Endodermal cell (in vitro differentiated cells): ENCODE results near the gene SEC24D. TPM values are rescaled to one million over a fixed set of nuclear protein-coding genes. Genes with fewer than 3 reads are reported as not detected.

Experiments used
- DNase-seq: peaks from one replicate; pipeline ENCODE4 v3.0.0-alpha.2; 2017
- H3K27ac ChIP-seq: 2 replicates; pipeline ENCODE4 v1.5.1; 2013; ENCODE audit warnings: mild to moderate bottlenecking, low read depth, low read length, moderate library complexity
- H3K27me3 ChIP-seq: 2 replicates; pipeline ENCODE4 v1.6.1; 2013; ENCODE audit warnings: mild to moderate bottlenecking, low read length, moderate library complexity; ENCODE audit not compliant: insufficient read depth, control insufficient read depth, poor library complexity, severe bottlenecking
- H3K36me3 ChIP-seq: 2 replicates; pipeline ENCODE4 v1.7.0; 2013; ENCODE audit warnings: mild to moderate bottlenecking, low read length, moderate library complexity; ENCODE audit not compliant: control insufficient read depth, insufficient read depth
- H3K4me1 ChIP-seq: one replicate; pipeline ENCODE4 v1.7.0; 2013; ENCODE audit warnings: low read length; ENCODE audit not compliant: control insufficient read depth, insufficient read depth
- H3K4me3 ChIP-seq: 2 replicates; pipeline ENCODE4 v1.5.1; 2013; ENCODE audit warnings: mild to moderate bottlenecking, low read length, moderate library complexity
- H3K9ac ChIP-seq: 2 replicates; pipeline ENCODE4 v1.6.1; 2013; ENCODE audit warnings: mild to moderate bottlenecking, low read length, moderate library complexity; ENCODE audit not compliant: poor library complexity, severe bottlenecking; ENCODE audit errors: extremely low read depth
- H3K9me3 ChIP-seq: 2 replicates; pipeline ENCODE4 v1.6.1; 2013; ENCODE audit warnings: mild to moderate bottlenecking, low read length, moderate library complexity; ENCODE audit not compliant: control insufficient read depth
- H3K27ac Mint-ChIP-seq: 2 replicates; pipeline ENCODE4 v1.8.0; 2020; ENCODE audit warnings: mixed read lengths
- H3K27me3 Mint-ChIP-seq: 2 replicates; pipeline ENCODE4 v1.8.0; 2021; ENCODE audit warnings: mild to moderate bottlenecking, mixed read lengths; ENCODE audit not compliant: insufficient read depth
- H3K36me3 Mint-ChIP-seq: 2 replicates; pipeline ENCODE4 v1.8.0; 2020; ENCODE audit warnings: low read depth, mixed read lengths
- H3K4me1 Mint-ChIP-seq: 2 replicates; pipeline ENCODE4 v1.8.0; 2020; ENCODE audit warnings: mixed read lengths
- H3K4me3 Mint-ChIP-seq: 2 replicates; pipeline ENCODE4 v1.8.0; 2020; ENCODE audit warnings: mild to moderate bottlenecking, moderate library complexity, mixed read lengths
- H3K9me3 Mint-ChIP-seq: 2 replicates; pipeline ENCODE4 v1.8.0; 2020; ENCODE audit warnings: mild to moderate bottlenecking, mixed read lengths
- CTCF ChIP-seq: fragments of 200-600 bp; sonication (generic); conservative IDR thresholded peaks from 2 replicates; pipeline ENCODE4 v1.5.0; 2021; ENCODE audit warnings: antibody characterized with exemption, mild to moderate bottlenecking
- WGBS, 2 experiments: methylation state at CpG; one replicate each; pipeline versions ENCODE4 v1.1.5 to v1.1.7; 2013; ENCODE audit warnings: missing lambda C conversion rate in 2 of 2, mixed read lengths in 1 of 2; ENCODE audit not compliant: insufficient coverage in 1 of 2, insufficient read length in 1 of 2; 5-methylcytosine and 5-hydroxymethylcytosine counted together
- total RNA-seq, 2 donors: library from RNA; stranded (reverse); fragmentation: NEBNext Ultra II Directional in 1 of 2; extraction: Animal tissue kit (Norgen Biotek cat#: 25700) in 1 of 2; gene quantifications; 2 replicates in 1 of 2; 3 replicates in 1 of 2; pipeline ENCODE4 v1.2.1, GENCODE V29; 2021

The SEC24D gene
- total RNA-seq, 2 donors from 2014 or later: 40.4 to 42.8 TPM

- Mint-ChIP-seq H3K4me3 (no peak overlapping the region), H3K27me3 (no peaks in the 10 kb centered on the region), H3K9me3 (no peaks in the 10 kb centered on the region), H3K27ac (no peak overlapping the region), H3K36me3 (peaks cover 49% of the 10 kb centered on the region), H3K4me1 (no peaks in the 10 kb centered on the region)
- H3K9ac ChIP-seq: no peak overlapping the region
- H3K36me3 ChIP-seq: peaks cover 88% of the 10 kb centered on the region
- H3K4me3 ChIP-seq: no peak overlapping the region
- no peaks in the 10 kb centered on the region for H3K27me3 ChIP-seq
- H3K27ac ChIP-seq: no peak overlapping the region
- no peaks in the 10 kb centered on the region for H3K4me1 ChIP-seq
- 89 to 92% methylated on average over 3 of the region's 3 CpGs for WGBS, 2 experiments
- TF ChIP-seq CTCF: no peak
- no peaks in the 10 kb centered on the region for H3K9me3 ChIP-seq
- DNase-seq: no peak
Measured at GRCh38 chr4:118810991-118811764, 24.7 kb downstream of the SEC24D start.

GRCh38 chr4:118807659-118808058 lies 28.3 kb downstream of the SEC24D start:
- no peak overlapping the region for H3K27ac Mint-ChIP-seq
- H3K9me3 Mint-ChIP-seq: no peaks in the 10 kb centered on the region
- Histone ChIP-seq H3K4me1 (no peaks in the 10 kb centered on the region), H3K9ac (no peak overlapping the region), H3K4me3 (no peak overlapping the region), H3K27me3 (no peaks in the 10 kb centered on the region), H3K36me3 (peaks cover 87% of the 10 kb centered on the region), H3K27ac (no peak overlapping the region), H3K9me3 (no peaks in the 10 kb centered on the region)
- TF ChIP-seq CTCF: no peak
- WGBS, 2 experiments: 93 to 100% methylated on average over 1 to 2 of the region's 2 CpGs
- no peaks in the 10 kb centered on the region for H3K27me3 Mint-ChIP-seq
- no peaks in the 10 kb centered on the region for H3K4me1 Mint-ChIP-seq
- H3K36me3 Mint-ChIP-seq: peaks cover 33% of the 10 kb centered on the region
- no peak overlapping the region for H3K4me3 Mint-ChIP-seq
- DNase-seq: no peak

- no peak overlapping the region for H3K4me3 Mint-ChIP-seq
Measured at GRCh38 chr4:118803253-118803652, 32.7 kb downstream of the SEC24D start.

More at GRCh38 chr4:118803253-118803652, 32.7 kb downstream of the SEC24D start:
- DNase-seq: no peak
- Histone ChIP-seq H3K27ac (no peak overlapping the region), H3K9ac (no peak overlapping the region), H3K27me3 (no peaks in the 10 kb centered on the region), H3K36me3 (peaks cover 91% of the 10 kb centered on the region), H3K4me3 (no peak overlapping the region), H3K4me1 (no peaks in the 10 kb centered on the region), H3K9me3 (no peaks in the 10 kb centered on the region)
- Mint-ChIP-seq H3K36me3 (peaks cover 25% of the 10 kb centered on the region), H3K4me1 (no peaks in the 10 kb centered on the region), H3K9me3 (no peaks in the 10 kb centered on the region), H3K27ac (no peak overlapping the region), H3K27me3 (no peaks in the 10 kb centered on the region)
- no peak for TF ChIP-seq CTCF
- 94 to 100% methylated on average over 1 of the region's 1 CpG for WGBS, 2 experiments
